ENCODE measurements around the gene CYP46A1.
"Not testable (repeated sequence)": the region's sequence is repeated elsewhere in the genome, so short reads cannot be mapped to it uniquely, and the experiment has no call there.

The CYP46A1 gene

DNA sequence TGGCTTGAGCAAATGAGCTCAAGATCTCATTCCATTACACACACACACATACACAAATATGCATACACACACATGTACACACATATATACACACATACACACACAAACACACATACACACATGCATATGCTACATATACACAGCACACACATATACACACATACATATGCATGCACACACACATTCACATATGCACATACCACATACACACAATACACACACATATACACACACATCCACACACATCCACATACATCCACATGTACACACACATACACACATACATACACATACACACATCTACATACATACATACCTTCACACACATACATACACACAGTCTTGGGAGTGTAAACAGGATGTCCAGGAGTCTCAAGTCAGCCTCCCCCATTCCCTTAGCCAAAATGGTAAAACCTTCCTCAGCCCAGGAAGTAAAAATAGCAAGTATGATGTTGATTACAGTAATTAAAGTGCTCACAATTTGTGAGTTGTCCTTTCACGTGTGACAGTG is 26.4 kb upstream of the CYP46A1 start:
- no peak for DNase-seq (ENCODE audit: low read depth)

DNA sequence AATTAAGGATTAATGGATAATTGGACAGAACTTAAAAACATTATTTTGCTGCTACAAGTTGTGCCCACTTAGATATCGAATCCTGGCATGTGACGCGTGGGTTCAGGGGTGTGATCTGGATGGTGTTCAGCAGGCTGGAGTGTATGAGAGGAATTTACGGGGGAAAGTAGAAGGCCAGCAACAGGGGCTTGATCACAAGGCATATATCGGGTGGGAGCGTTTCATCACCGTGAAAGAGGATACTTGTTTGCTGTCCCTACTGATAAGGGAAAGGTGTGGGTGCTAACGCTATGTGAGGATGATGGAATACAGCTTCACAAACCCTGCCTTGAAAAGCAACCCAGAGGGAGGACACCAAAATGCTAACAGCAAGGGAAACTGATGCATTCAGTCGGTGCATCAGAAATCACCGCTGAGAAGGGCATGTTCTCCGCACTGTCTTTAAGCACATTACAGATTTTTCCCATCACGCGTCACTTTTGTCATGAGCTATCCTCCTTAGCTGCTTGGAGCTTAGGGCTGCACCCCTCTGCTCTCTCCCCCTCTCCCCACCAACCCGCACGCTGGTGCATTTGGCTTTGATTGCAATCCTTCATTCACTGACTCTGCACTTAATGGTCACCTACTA is 25.8 kb upstream of the CYP46A1 start:
- no peak for DNase-seq (ENCODE audit: low read depth)

DNA sequence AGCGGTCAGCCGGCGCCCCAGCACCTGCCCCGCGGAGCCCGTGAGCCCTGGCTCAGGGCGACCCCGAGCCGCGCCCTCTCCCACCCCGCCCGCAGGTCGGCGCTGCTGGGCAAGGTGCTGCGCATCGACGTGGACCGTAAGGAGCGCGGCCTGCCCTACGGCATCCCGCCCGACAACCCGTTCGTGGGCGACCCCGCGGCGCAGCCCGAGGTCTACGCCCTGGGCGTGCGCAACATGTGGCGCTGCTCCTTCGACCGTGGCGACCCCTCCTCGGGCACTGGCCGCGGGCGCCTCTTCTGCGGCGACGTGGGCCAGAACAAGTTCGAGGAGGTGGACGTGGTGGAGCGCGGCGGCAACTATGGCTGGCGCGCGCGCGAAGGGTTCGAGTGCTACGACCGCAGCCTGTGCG is 24.8 kb upstream of the CYP46A1 start:
- no peak for DNase-seq (ENCODE audit: low read depth)

DNA sequence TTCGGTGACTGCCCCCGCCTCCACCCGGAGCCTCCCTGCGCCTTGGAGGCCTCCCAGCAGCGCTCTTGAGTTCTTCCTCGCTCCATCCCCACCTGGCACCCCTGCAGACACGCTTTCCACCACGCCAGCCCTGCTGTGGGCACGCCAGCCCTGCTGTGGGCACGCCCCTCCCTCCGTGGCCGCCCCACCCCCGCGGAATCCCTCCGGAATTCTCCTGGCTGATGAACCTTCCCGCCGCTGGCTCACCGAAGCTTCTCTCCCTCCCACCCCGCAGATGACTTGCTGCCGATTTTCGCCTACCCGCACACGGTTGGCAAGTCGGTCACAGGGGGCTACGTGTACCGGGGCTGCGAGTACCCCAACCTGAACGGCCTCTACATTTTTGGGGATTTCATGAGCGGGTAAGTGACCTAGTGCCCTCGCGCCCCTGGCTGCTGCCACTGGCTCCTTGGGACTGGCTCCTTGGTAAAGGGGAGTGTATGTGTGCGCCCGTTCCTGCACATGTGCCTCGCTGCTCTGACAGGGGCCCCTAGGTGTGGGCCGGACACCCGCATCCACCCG is 24.0 kb upstream of the CYP46A1 start:
- no peak for DNase-seq (ENCODE audit: low read depth)

GRCh38 chr14:99660794-99661193 is 23.3 kb upstream of the CYP46A1 start:
- no peak for DNase-seq (ENCODE audit: low read depth)

DNA sequence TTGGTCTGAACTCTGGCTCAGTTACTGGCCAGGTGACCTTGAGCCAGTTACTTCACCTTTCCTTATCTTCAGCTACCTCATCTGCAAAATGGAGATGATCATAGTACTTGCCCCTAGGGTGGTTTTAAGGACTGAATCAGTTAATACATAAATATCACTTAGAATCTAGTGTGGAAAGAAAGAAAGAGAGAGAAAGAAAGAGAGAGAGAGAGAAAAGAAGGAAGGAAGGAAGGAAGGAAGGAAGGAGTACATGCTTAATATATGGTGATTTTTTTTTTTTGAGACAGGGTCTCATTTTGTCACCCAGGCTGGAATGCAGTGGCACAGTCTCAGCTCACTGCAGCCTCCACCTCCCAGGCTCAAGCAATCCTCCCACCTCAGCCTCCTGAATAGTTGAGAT is 22.9 kb upstream of the CYP46A1 start:
- not testable (repeated sequence) for DNase-seq (ENCODE audit: low read depth)

DNA sequence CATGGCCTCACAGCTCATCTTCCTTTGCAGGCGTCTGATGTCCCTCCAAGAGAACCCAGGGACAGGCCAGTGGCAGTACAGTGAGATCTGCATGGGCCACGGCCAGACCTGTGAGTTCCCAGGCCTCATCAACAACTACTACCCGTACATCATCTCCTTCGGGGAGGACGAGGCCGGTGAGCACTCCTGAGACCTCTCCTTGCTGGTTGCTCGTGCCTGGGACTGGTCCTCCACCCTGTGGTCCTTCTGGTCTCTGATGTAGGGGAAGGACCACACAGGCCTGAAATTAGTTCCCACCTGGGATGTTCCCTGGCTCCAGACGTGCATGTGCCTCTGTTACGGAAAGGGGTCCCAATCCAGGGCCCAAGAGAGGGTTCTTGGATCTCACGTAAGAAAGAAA is 21.3 kb upstream of the CYP46A1 start:
- DNase-seq (ENCODE audit: low read depth) = no peak

GRCh38 chr14:99663386-99664057 is 20.6 kb upstream of the CYP46A1 start:
- no peak for DNase-seq (ENCODE audit: low read depth)

GRCh38 chr14:99664058-99664936 is 19.8 kb upstream of the CYP46A1 start:
- DNase-seq (ENCODE audit: low read depth) = no peak

DNA sequence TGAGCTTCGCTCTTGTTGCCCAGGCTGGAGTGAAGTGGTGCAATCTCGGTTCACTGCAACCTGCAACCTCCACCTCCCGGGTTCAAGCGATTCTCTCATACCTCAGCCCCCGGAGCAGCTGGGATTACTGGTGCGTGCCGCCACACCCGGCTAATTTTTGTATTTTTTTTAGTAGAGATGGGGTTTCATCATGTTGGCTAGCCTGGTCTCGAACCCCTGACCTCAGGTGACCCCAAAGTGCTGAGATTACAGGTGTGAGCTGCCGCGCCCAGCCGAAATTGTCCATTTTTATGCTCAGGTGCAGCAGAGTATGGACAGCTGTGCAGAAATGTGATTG is 19.2 kb upstream of the CYP46A1 start:
- no peak for DNase-seq (ENCODE audit: low read depth)

GRCh38 chr14:99666533-99666932 is 17.6 kb upstream of the CYP46A1 start:
- no peak for DNase-seq (ENCODE audit: low read depth)

DNA sequence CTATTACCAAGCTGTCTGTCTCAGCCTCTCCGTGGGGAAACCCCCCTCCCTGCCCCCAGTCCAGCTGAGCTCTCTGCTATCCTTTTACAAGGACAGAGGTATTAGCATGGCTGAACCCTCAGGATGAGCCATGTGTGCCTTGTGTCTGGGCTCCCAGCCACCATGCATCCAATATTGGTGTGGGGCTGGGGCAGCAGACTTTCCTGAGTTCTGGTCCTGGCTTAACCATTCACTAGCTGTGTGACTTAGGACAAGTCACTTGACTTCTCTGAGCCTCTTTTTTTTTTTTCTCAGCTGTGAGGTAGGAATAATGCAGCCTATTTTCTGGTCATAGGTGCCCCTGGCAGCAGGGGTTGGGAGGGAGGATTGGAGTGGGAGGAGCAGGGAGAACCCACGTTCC is 17.1 kb upstream of the CYP46A1 start:
- no peak for DNase-seq (ENCODE audit: low read depth)

DNA sequence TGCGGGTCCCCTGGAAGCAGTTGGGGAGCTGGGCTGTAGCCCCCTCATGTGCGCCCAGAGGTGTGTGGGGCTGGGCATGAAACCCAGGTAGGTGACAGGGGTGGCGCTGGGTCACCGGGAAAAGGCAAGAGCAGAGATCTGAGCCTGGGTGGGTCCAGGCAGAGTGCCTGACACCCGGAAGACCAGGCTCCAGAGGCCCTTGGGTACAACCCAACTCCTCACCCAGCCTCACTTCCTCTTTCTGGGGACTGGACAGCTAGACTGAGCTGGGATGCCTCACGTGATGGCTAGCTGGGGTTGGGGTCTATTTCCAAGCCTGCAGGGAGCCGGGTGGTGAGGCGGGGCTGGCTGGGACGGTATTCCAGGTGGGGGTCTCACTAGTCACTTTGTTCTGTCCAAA is 16.3 kb upstream of the CYP46A1 start:
- DNase-seq (ENCODE audit: low read depth) = no peak

- DNase-seq (ENCODE audit: low read depth) = no peak
Measured at GRCh38 chr14:99668307-99669295, 15.5 kb upstream of the CYP46A1 start.

GRCh38 chr14:99670361-99671234 is 13.5 kb upstream of the CYP46A1 start:
- no peak for DNase-seq (ENCODE audit: low read depth)

GRCh38 chr14:99671235-99672224 is 12.6 kb upstream of the CYP46A1 start:
- DNase-seq (ENCODE audit: low read depth) = no peak

DNA sequence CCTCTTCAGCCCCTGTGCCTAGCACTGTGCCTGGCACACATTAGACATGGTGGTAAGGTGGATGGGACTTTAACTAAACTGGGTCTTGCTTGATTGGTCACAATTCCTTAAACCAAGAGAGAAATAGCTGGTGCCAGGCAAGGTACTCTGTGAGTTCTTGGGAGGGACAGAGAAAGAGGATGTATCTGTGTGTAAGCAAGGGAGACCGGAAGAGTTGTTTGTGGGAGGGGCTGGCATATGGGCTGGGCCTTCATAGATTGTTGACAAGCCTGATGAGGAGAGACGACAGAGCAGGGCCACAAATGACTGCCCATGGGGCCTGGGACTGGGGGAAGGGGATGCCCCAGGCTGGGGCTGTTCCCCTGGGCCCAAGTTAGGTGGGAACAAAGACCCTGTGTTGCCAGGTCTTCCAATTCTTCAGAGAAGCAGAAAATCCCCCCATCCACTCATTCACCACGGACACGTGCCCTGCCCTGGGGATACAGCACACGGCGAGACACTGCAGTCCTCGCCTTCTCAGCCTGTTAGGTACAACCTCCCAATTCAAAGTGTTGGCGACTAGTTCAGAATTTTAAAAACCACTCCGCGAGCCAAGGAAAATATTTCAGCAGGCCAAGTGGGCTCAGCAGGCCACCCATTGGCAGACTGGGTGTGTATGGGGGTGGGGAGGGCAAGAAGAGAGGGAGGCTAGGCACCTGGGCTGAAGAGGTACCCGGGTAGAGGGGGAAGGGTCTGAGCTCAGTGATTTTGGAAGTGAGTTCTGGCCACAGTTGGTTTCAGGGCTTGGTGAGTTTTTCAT is 11.4 kb upstream of the CYP46A1 start:
- DNase-seq (ENCODE audit: low read depth) = no peak
